Measurements from ENCODE around the gene OR2AE1.

Gene OR2AE1

DNA sequence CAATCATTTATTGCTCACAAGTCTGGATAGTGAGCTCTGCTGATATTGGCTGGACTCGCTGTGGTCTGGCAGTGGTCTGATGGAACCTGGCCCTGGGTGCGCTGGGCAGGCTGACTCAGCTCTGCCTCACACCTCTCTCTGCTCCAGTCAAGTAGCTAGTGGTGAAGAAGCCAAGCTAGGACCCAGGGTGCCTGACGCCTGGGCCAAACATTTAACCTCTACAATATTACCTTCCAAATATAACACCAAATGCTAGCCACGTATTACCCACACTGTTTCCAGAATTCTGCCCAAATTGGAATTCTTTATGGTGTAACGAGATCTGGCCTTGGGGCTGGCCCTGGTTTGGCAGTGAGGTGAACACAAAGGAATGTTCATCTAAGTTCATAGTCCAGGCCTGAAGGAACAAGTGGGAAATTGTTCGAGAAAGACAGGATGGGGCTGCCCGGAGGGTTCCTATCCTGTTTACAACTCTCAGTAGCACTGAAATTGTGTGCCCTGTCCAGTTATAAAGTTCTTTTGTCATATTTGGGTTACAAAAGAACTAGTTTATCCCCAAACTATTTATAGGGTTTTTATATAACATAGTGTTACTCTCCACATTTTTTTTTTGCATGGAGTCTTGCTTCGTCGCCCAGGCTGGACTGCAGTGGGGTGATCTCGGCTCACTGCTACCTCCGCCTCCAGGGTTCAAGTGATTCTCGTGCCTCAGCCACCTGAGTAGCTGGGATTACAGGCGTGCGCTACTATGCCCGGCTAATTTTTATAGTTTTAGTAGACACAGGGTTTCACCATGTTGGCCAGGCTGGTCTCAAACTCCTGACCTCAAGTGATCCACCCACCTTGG, 16.3 kb downstream of the OR2AE1 start:
- H3K27ac ChIP-seq (ENCODE audit: low read depth, low read length), result peak overlapping the region; percentile 53
- no peaks in the 10 kb centered on the region for H3K79me2 ChIP-seq (ENCODE audit: control insufficient read depth, insufficient read depth, low read length, unreplicated experiment)
- no peak overlapping the region for H3K4me3 ChIP-seq (ENCODE audit: low read depth, low read length)
- peaks cover 18% of the 10 kb centered on the region for H3K27me3 ChIP-seq (ENCODE audit: insufficient read depth, low read length)
- H3K36me3 ChIP-seq (ENCODE audit: insufficient read depth, low read length), result no peaks in the 10 kb centered on the region
- no peak overlapping the region for H2AFZ ChIP-seq (ENCODE audit: low read length, unreplicated experiment)
- peaks cover 14% of the 10 kb centered on the region for H3K4me1 ChIP-seq (ENCODE audit: control insufficient read depth, insufficient read depth, low read length, unreplicated experiment)

GRCh38 chr7:99855236-99855635, 21.6 kb downstream of the OR2AE1 start:
- peaks cover 6% of the 10 kb centered on the region for H3K4me1 ChIP-seq (ENCODE audit: control insufficient read depth, insufficient read depth, low read length, unreplicated experiment)

GRCh38 chr7:99848420-99849216, 28.2 kb downstream of the OR2AE1 start:
- Histone ChIP-seq H3K27me3 (ENCODE audit: insufficient read depth, low read length) (peaks cover 39% of the 10 kb centered on the region), H3K4me1 (ENCODE audit: control insufficient read depth, insufficient read depth, low read length, unreplicated experiment) (no peaks in the 10 kb centered on the region), H3K27ac (ENCODE audit: low read depth, low read length) (no peak overlapping the region), H3K4me3 (ENCODE audit: low read depth, low read length) (no peak overlapping the region), H3K79me2 (ENCODE audit: control insufficient read depth, insufficient read depth, low read length, unreplicated experiment) (no peaks in the 10 kb centered on the region), H3K36me3 (ENCODE audit: insufficient read depth, low read length) (no peaks in the 10 kb centered on the region), H2AFZ (ENCODE audit: low read length, unreplicated experiment) (no peak overlapping the region)

More at GRCh38 chr7:99855236-99855635, 21.6 kb downstream of the OR2AE1 start:
- no peak overlapping the region for H2AFZ ChIP-seq (ENCODE audit: low read length, unreplicated experiment)
- H3K27ac ChIP-seq (ENCODE audit: low read depth, low read length), result no peak overlapping the region
- no peaks in the 10 kb centered on the region for H3K36me3 ChIP-seq (ENCODE audit: insufficient read depth, low read length)
- H3K4me3 ChIP-seq (ENCODE audit: low read depth, low read length), result no peak overlapping the region
- H3K79me2 ChIP-seq (ENCODE audit: control insufficient read depth, insufficient read depth, low read length, unreplicated experiment), result no peaks in the 10 kb centered on the region
- H3K27me3 ChIP-seq (ENCODE audit: insufficient read depth, low read length), result peaks cover 51% of the 10 kb centered on the region

GRCh38 chr7:99844328-99844727, 32.5 kb downstream of the OR2AE1 start:
- H3K36me3 ChIP-seq (ENCODE audit: insufficient read depth, low read length), result no peaks in the 10 kb centered on the region
- no peaks in the 10 kb centered on the region for H3K79me2 ChIP-seq (ENCODE audit: control insufficient read depth, insufficient read depth, low read length, unreplicated experiment)
- no peak overlapping the region for H2AFZ ChIP-seq (ENCODE audit: low read length, unreplicated experiment)
- H3K27me3 ChIP-seq (ENCODE audit: insufficient read depth, low read length), result peaks cover 34% of the 10 kb centered on the region
- no peak overlapping the region for H3K27ac ChIP-seq (ENCODE audit: low read depth, low read length)
- no peak overlapping the region for H3K4me3 ChIP-seq (ENCODE audit: low read depth, low read length)
- H3K4me1 ChIP-seq (ENCODE audit: control insufficient read depth, insufficient read depth, low read length, unreplicated experiment), result no peaks in the 10 kb centered on the region

DNA sequence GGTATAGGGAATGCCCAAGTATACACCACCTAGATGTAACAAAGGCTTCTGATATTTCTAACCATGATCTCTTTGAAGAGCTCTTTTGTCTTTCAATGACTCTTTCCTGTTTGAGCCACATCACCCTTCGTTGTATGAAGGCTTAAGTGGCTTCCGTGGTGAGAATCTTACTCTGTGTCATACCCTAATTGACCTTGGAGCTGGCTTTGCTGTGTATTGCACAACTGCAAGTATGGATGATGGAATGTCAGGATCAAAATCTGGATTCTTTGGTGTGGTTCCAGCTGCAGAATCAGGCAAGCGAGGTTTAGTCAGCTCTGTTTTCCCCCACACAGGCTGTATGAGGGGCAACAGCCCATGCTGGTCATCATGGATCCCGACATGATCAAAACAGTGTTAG, 33.0 kb downstream of the OR2AE1 start:
- Histone ChIP-seq H2AFZ (ENCODE audit: low read length, unreplicated experiment) (no peak overlapping the region), H3K79me2 (ENCODE audit: control insufficient read depth, insufficient read depth, low read length, unreplicated experiment) (no peaks in the 10 kb centered on the region), H3K4me1 (ENCODE audit: control insufficient read depth, insufficient read depth, low read length, unreplicated experiment) (no peaks in the 10 kb centered on the region), H3K27ac (ENCODE audit: low read depth, low read length) (no peak overlapping the region), H3K4me3 (ENCODE audit: low read depth, low read length) (no peak overlapping the region), H3K27me3 (ENCODE audit: insufficient read depth, low read length) (peaks cover 38% of the 10 kb centered on the region), H3K36me3 (ENCODE audit: insufficient read depth, low read length) (no peaks in the 10 kb centered on the region)

- H3K79me2 ChIP-seq (ENCODE audit: control insufficient read depth, insufficient read depth, low read length, unreplicated experiment), result no peaks in the 10 kb centered on the region
- H3K36me3 ChIP-seq (ENCODE audit: insufficient read depth, low read length), result no peaks in the 10 kb centered on the region
- no peak overlapping the region for H2AFZ ChIP-seq (ENCODE audit: low read length, unreplicated experiment)
- H3K4me1 ChIP-seq (ENCODE audit: control insufficient read depth, insufficient read depth, low read length, unreplicated experiment), result no peaks in the 10 kb centered on the region
- peaks cover 30% of the 10 kb centered on the region for H3K27me3 ChIP-seq (ENCODE audit: insufficient read depth, low read length)
- H3K27ac ChIP-seq (ENCODE audit: low read depth, low read length), result no peak overlapping the region
- no peak overlapping the region for H3K4me3 ChIP-seq (ENCODE audit: low read depth, low read length)
Measured at GRCh38 chr7:99842926-99843325, 33.9 kb downstream of the OR2AE1 start.

DNA sequence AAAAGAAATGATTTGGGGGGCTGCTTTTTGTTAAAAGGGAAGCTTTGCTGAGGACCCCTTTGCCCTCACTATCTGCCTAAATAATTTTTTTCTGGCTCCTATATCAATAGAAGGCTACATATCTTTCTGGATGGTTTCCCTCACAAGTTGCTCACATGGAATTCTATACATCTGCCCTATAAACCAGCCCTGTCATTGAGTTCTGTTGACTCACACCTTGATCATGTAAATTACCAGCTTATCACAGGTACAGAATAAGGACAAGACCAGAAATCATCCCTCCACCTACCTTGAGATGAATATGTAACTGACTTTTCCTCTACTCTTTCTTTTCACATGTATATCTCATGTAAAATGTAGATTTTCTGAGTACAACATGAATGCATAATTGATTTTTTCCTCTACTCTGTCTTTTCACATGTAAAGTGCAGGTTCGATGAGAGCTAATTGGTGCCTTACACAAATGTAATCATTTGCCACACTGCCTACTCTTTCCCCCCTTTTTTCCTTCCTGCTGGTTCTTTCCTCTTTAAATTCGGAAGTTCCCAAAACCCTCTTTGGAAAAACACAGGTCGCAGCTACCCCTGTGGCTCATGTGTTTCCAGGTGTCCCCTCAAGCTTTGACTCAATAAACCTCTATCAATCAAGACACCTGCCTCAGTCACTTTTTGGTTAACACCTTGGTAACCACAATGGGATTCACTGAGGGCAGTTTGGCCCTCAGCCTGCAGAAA, 36.5 kb downstream of the OR2AE1 start:
- no peak overlapping the region for H2AFZ ChIP-seq (ENCODE audit: low read length, unreplicated experiment)
- no peak overlapping the region for H3K4me3 ChIP-seq (ENCODE audit: low read depth, low read length)
- H3K36me3 ChIP-seq (ENCODE audit: insufficient read depth, low read length), result no peaks in the 10 kb centered on the region
- H3K4me1 ChIP-seq (ENCODE audit: control insufficient read depth, insufficient read depth, low read length, unreplicated experiment), result no peaks in the 10 kb centered on the region
- peaks cover 33% of the 10 kb centered on the region for H3K27me3 ChIP-seq (ENCODE audit: insufficient read depth, low read length)
- H3K27ac ChIP-seq (ENCODE audit: low read depth, low read length), result no peak overlapping the region
- H3K79me2 ChIP-seq (ENCODE audit: control insufficient read depth, insufficient read depth, low read length, unreplicated experiment), result no peaks in the 10 kb centered on the region

DNA sequence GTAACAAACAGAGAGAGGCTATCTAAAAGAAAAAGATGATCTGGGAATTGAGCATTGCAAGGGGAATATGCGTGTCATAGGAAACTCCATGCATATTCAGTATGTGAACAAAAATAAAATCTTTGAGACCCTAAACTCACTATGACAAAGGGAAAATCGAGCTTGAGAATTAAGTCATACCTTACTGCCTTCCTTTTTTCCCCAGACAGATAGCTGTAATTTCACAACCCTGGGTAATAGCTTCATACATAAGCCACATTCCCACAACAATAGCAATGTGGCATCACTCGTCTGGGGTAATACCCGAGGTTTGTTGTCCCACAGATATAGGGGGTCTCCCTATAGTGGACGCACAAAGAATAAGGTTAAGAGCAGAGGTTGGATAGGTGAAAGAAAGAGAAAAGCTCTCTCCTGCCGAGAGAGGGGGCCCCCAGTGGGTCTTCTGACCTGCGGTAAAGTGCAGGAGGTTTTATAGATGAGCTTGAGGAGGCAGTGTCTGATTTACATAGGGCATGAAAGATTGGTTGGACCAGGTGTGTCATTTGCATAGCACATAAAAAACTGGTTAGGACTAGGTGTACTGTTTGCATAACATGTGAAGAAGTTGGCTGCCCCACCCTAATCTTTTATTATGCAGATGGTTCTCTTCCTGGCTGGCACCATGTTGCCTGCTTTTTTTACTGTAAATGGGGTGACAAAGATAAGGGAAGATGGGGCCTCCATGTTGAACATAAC, 37.4 kb downstream of the OR2AE1 start:
- Histone ChIP-seq H3K4me3 (ENCODE audit: low read depth, low read length) (no peak overlapping the region), H2AFZ (ENCODE audit: low read length, unreplicated experiment) (no peak overlapping the region), H3K4me1 (ENCODE audit: control insufficient read depth, insufficient read depth, low read length, unreplicated experiment) (no peaks in the 10 kb centered on the region), H3K27ac (ENCODE audit: low read depth, low read length) (no peak overlapping the region), H3K27me3 (ENCODE audit: insufficient read depth, low read length) (peaks cover 35% of the 10 kb centered on the region), H3K79me2 (ENCODE audit: control insufficient read depth, insufficient read depth, low read length, unreplicated experiment) (no peaks in the 10 kb centered on the region), H3K36me3 (ENCODE audit: insufficient read depth, low read length) (no peaks in the 10 kb centered on the region)

DNA sequence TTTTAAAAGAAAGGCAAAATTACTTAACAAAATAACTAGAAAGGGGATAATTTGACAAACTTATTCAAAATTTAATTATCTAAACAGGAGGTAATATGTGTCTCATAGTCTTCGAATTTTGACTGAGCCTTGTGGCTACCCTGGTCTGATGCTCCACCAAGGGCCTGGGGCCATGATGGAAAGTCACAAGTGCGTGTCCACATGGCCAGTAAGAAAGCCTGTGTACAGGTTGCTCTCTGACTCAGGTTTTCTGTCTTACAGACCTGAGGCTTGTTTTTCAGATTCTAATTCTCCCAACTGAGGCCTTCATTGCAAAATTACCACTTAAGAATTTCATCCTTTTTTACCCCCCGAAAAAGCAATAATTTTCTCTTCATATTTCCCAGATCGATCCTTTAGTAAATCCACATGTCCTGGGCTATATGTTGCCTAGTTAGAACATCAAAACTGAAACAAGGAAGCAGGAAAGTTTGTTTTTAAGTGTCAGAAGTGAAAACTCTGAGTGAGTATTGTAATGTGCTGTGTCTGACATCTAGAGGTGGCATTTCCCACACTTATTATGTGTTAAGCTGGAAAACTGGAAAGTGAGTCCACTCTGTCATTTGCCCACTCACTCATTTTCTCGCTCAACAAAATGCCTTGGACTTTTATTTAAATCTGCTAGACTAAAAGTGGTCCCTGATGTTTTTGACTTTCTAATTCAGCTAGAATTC, 39.0 kb downstream of the OR2AE1 start:
- peaks cover 43% of the 10 kb centered on the region for H3K27me3 ChIP-seq (ENCODE audit: insufficient read depth, low read length)
- no peaks in the 10 kb centered on the region for H3K4me1 ChIP-seq (ENCODE audit: control insufficient read depth, insufficient read depth, low read length, unreplicated experiment)
- H3K4me3 ChIP-seq (ENCODE audit: low read depth, low read length), result no peak overlapping the region
- no peaks in the 10 kb centered on the region for H3K36me3 ChIP-seq (ENCODE audit: insufficient read depth, low read length)
- no peak overlapping the region for H2AFZ ChIP-seq (ENCODE audit: low read length, unreplicated experiment)
- no peak overlapping the region for H3K27ac ChIP-seq (ENCODE audit: low read depth, low read length)
- H3K79me2 ChIP-seq (ENCODE audit: control insufficient read depth, insufficient read depth, low read length, unreplicated experiment), result no peaks in the 10 kb centered on the region
